HL-60 (cell line): ENCODE data around the gene DHFR.

ENCODE experiments used
- CTCF ChIP-seq: IDR thresholded peaks from one replicate; pipeline ENCODE4 v1.5.1; 2011; ENCODE audit warnings: low read length, control low read depth, inconsistent platforms; ENCODE audit not compliant: insufficient read depth
- POLR2AphosphoS5 ChIP-seq: IDR thresholded peaks from 2 replicates; pipeline ENCODE4 v1.6.1; 2012; ENCODE audit warnings: low read depth
- SPI1 ChIP-seq: IDR thresholded peaks from 2 replicates; pipeline ENCODE4 v1.6.1; 2012; ENCODE audit warnings: low read depth, mild to moderate bottlenecking, borderline replicate concordance
- TF ChIP-seq, protein P1 (sequence below): IDR thresholded peaks from 2 replicates; pipeline ENCODE4 v1.6.1; 2012; ENCODE audit warnings: low read depth; ENCODE audit not compliant: insufficient replicate concordance

- TF ChIP-seq POLR2AphosphoS5: no peak
- no peak for TF ChIP-seq CTCF
- TF ChIP-seq, protein P1, sequence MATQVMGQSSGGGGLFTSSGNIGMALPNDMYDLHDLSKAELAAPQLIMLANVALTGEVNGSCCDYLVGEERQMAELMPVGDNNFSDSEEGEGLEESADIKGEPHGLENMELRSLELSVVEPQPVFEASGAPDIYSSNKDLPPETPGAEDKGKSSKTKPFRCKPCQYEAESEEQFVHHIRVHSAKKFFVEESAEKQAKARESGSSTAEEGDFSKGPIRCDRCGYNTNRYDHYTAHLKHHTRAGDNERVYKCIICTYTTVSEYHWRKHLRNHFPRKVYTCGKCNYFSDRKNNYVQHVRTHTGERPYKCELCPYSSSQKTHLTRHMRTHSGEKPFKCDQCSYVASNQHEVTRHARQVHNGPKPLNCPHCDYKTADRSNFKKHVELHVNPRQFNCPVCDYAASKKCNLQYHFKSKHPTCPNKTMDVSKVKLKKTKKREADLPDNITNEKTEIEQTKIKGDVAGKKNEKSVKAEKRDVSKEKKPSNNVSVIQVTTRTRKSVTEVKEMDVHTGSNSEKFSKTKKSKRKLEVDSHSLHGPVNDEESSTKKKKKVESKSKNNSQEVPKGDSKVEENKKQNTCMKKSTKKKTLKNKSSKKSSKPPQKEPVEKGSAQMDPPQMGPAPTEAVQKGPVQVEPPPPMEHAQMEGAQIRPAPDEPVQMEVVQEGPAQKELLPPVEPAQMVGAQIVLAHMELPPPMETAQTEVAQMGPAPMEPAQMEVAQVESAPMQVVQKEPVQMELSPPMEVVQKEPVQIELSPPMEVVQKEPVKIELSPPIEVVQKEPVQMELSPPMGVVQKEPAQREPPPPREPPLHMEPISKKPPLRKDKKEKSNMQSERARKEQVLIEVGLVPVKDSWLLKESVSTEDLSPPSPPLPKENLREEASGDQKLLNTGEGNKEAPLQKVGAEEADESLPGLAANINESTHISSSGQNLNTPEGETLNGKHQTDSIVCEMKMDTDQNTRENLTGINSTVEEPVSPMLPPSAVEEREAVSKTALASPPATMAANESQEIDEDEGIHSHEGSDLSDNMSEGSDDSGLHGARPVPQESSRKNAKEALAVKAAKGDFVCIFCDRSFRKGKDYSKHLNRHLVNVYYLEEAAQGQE: no peak
- no peak for TF ChIP-seq SPI1
These were observed 45.1 kb downstream of the DHFR start for GRCh38 chr5:80609692-80610091.
